ENCODE results near the gene SLC43A3.

SLC43A3 gene

GRCh38 chr11:57427727-57428082 is 784 bp upstream of the SLC43A3 start:
- DNase-seq (ENCODE audit: low read depth): no peak

- no peak for DNase-seq (ENCODE audit: low read depth)
Observed at GRCh38 chr11:57426439-57426928, 437 bp downstream of the SLC43A3 start.

DNA sequence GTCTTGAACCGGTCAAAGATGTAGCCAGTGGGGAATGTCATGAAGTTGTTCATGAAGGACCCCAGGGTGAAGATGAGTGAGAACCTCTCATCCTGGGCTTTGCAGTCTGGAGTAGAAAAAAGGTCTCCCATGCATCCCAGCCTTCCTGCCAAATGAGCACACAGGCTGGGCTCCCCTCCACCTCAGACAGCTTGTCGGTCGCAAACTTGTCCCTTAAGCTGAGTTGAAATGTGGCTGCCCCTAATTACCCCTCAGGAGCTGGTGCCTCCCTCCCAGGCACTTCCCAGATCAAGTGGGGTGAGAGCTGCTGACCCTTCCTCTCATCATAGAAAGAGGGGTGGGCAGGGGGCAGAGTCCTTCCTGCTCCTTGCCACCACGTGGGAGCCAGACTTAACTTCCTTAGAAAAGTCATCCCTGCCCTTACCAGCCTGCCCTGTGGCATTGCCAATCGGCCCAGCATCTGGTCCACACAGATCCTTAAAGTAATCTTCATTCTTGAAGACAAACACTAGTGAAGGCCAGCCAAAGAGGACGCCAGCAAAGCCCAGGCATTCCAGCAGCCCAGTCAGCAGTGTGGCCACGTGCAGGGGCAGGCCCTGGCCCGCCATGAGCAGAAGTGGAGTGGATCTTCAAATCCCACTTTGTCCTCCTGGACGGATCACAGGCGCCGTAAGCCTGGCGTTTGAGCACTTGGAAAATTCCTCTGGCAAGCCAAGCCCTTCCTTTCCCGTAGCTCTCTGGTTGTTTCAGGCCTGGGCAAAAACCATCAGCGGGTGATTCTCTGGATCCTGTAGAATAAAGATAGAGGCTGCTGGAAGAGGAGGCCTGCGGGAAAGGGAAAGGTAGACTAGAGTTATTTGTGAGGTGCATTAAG is 1.1 kb downstream of the SLC43A3 start:
- no peak for DNase-seq (ENCODE audit: low read depth)

DNA sequence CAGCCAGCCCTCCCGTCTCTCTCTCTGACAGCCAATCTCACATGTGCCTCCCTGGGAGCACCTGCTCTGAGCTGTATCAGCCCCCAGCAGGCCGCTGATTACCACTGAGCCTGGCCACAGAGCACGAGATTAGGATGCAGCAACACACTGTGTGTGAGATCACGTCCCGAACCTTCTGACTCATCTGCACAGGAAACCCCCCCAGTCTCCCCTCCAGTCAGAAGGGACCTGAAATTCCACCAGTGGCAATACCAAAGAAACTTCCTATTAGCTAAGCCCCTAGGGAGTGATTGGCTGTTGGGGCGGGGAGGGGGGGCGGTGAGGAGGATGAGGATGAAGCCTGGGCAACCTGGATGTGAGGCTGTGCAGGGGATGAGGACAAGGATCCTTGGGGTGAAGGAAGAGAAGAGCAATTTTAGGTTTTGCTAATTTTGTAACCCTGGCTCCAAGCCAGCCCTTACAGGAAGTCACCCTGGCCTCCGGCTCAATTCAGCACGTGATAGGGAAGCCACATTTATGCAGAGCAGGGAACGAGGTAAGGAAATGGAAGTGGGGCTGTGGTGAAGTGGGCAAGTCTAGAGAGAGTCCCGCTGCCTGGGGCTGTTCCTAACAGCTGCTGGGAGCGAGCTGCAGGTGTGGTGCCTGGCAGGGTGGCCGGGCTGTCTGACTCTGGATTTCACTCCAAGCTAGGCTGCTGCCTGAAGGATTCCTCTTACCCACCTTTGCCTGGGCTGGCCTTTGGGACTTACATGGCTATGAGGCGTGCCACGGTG is 1.9 kb downstream of the SLC43A3 start:
- DNase-seq (ENCODE audit: low read depth): peak; percentile 67

- no peak for DNase-seq (ENCODE audit: low read depth)
Observed at GRCh38 chr11:57424137-57424791, 2.7 kb downstream of the SLC43A3 start.

DNA sequence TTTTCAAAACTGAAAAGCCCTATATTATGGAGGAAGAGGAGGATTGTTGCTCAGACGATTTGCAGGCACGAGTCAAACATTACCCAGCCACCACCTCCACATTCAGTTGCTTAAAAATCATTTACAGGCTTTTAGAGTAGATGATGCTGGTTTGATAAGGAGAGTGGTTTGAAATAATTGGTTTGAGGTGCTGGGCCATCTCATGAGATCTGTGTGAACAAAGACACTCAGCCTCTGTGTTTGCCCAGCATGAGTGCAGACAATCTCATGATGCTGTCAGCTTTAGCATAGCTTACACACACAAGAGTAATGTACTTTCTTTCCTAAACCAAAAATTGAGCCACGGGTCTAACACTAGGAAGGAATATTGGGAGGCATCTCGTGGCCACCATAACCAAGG is 4.3 kb downstream of the SLC43A3 start:
- DNase-seq (ENCODE audit: low read depth): no peak

GRCh38 chr11:57421805-57422204 is 5.1 kb downstream of the SLC43A3 start:
- no peak for DNase-seq (ENCODE audit: low read depth)

GRCh38 chr11:57421066-57421465 is 5.9 kb downstream of the SLC43A3 start:
- no peak for DNase-seq (ENCODE audit: low read depth)

DNA sequence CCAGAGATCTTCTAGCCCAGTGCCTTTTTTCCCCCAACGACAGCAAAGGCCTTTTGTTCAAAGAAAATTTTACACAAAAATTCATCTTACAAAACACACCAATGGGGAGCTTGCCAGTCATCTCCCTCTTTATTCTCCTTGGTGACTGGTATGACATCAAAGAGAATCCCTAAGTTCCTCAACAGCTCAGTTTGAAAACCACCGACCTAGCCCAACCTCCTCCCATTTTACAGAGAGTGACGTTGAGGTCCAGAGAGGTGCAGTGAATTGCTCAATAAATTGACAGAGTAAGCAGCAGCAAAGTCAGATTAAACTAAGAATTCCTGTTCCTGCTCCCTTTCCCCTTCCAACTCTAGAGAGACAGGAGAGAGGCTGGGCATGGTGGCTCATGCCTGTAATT is 7.8 kb downstream of the SLC43A3 start:
- no peak for DNase-seq (ENCODE audit: low read depth)

DNA sequence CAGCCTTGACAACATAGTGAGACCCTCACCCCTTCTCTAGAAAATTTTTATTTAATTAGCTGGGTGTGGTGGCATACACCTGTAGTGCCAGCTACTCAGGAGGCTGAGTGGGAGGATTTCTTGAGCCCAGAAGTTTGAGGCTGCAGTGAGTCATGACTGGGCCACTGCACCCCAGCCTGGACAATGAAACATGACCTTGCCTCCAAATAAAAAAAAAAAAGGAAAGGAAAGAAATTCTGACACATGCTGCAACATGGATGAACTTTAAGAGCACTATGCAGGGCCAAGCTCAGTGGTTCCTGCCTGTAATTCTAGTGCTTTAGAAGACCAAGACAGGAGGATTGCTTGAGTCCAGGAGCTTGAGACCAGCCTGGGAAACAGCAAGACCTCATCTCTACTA is 8.8 kb downstream of the SLC43A3 start:
- no peak for DNase-seq (ENCODE audit: low read depth)

GRCh38 chr11:57417056-57417455 is 9.9 kb downstream of the SLC43A3 start:
- no peak for DNase-seq (ENCODE audit: low read depth)

DNA sequence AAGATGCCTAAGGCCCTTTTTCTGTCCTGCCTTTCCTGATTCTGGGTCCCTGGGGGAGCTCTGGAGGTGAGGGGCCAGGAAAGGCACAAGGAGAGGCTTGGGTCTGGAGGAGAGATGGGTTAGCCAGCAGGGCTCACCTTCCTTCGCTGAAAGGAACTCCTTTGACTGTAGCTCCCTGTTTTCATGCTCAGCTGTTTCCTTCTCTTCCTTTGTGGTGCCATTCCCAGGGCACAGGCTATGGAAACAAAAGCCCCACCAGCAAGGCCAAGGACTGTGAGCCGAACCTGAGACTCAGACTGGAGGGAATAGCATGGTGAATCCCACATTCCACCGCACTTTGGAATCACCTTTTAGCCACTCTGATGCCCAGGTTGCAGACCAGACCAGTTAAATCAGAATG is 10.5 kb downstream of the SLC43A3 start:
- DNase-seq (ENCODE audit: low read depth): no peak

GRCh38 chr11:57414612-57415212 is 12.2 kb downstream of the SLC43A3 start:
- DNase-seq (ENCODE audit: low read depth): no peak

DNA sequence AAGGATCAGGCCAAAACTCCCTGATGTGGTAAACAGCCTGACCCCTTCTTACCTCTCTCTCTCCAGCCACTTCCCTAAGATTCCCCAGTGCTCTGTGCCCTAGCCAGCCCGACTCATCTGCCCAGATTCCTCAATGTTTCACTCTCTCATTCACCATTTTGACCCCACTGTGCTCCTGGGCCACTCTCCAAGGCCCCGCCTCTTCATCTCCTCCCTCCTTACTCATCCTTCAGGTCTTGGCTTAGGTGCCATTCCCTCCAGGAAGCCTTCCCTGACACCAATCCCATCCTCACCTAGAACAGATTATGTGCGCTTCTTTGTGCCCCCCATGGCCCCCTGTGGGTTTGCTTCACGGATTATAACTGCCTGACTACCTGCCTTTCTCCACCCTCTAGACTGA is 13.2 kb downstream of the SLC43A3 start:
- DNase-seq (ENCODE audit: low read depth): no peak

GRCh38 chr11:57410287-57410686 is 16.6 kb downstream of the SLC43A3 start:
- no peak for DNase-seq (ENCODE audit: low read depth)

GRCh38 chr11:57409321-57410100 is 17.4 kb downstream of the SLC43A3 start:
- no peak for DNase-seq (ENCODE audit: low read depth)

DNA sequence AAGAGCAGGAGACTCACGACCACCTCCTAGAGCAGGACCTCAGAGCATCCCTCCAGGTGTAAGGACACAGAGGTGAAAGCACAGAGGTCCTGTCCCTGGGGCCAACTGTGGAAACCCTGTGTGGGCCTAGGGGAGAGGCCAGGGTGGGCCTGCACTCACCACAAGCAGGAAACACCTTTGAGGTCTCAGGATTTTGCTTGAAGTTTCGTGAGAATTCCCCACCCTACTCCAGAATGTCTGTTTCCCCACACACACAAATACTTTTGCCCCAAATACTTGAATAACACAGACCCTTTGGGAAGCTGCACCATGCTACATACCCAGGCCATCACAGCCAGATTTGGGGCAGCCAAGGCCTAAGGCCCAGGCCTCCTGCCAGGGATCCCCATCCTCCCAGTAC is 18.1 kb downstream of the SLC43A3 start:
- no peak for DNase-seq (ENCODE audit: low read depth)

GRCh38 chr11:57407941-57408475 is 18.9 kb downstream of the SLC43A3 start:
- DNase-seq (ENCODE audit: low read depth): no peak

GRCh38 chr11:57407010-57407920 is 19.7 kb downstream of the SLC43A3 start:
- DNase-seq (ENCODE audit: low read depth): no peak

DNA sequence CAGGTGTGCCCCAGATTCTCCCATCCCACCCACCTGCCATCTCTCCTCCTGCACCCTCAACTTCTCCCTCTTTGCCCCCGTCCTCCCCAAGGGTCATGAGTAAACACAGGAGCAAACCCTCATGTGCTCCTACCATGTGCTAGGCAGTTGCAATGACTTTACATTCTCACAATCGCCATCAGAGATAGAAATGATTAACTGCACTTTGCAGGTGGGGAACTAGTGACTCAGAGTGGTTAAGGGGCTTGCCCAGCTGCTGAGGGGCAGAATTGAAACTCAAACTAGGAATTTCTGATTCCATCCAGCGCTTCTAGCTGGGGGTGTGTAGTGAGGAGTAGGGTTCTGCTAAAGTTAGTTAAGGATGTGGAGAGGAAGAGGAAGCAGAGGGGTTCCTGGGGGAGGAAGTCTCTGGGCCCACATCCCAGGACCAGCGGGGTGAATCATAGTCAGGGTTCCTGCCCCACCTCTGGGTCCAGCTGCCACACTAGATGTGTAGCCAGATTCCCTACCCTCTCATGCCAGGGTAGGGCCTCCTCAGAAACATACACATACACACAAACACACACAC is 20.5 kb downstream of the SLC43A3 start:
- DNase-seq (ENCODE audit: low read depth): no peak

All from activated T-helper 1 cell treated with Interleukin-2 at 50 U/mL for 16 hours (primary cell).